IMR-90 (cell line): ENCODE measurements around the gene PELI3.

Experiments
- BHLHE40 ChIP-seq: fragments of 150-350 bp; IDR thresholded peaks from 2 replicates; pipeline ENCODE4 v1.6.1; 2016; ENCODE audit warnings: mild to moderate bottlenecking, low read depth, low read length
- CTCF ChIP-seq: conservative IDR thresholded peaks from 2 replicates; pipeline ENCODE4 v1.5.1; 2012; ENCODE audit warnings: mild to moderate bottlenecking, low read depth, low read length, improper control_type of control experiment
- ELK1 ChIP-seq: fragments of 150-350 bp; IDR thresholded peaks from 2 replicates; pipeline ENCODE4 v1.6.1; 2016; ENCODE audit warnings: low read depth, mild to moderate bottlenecking, low read length, moderate library complexity, borderline replicate concordance
- FOS ChIP-seq: fragments of 150-350 bp; IDR thresholded peaks from 2 replicates; pipeline ENCODE4 v1.6.1; 2016; ENCODE audit warnings: low read depth, low read length
- MAFK ChIP-seq: IDR thresholded peaks from 2 replicates; pipeline ENCODE4 v1.6.1; 2012; ENCODE audit warnings: low read depth, low read length, improper control_type of control experiment
- MAZ ChIP-seq: IDR thresholded peaks from 2 replicates; pipeline ENCODE4 v1.6.1; 2012; ENCODE audit warnings: low read depth, mild to moderate bottlenecking, low read length, improper control_type of control experiment, moderate library complexity, borderline replicate concordance
- NFE2L2 ChIP-seq: fragments of 150-350 bp; IDR thresholded peaks from 2 replicates; pipeline ENCODE4 v1.6.1; 2016; ENCODE audit warnings: low read depth, mild to moderate bottlenecking, low read length
- POLR2A ChIP-seq: IDR thresholded peaks from 2 replicates; pipeline ENCODE4 v1.6.1; 2012; ENCODE audit warnings: mild to moderate bottlenecking, low read depth, low read length
- RFX5 ChIP-seq: IDR thresholded peaks from 2 replicates; pipeline ENCODE4 v1.8.0; 2012; ENCODE audit warnings: low read depth, mild to moderate bottlenecking, low read length, moderate library complexity
- USF2 ChIP-seq: fragments of 150-350 bp; IDR thresholded peaks from 2 replicates; pipeline ENCODE4 v1.6.1; 2017; ENCODE audit warnings: mild to moderate bottlenecking, antibody characterized with exemption, low read length, low read depth

GRCh38 chr11:66472054-66472453 lies 5.3 kb downstream of the PELI3 start:
- TF ChIP-seq POLR2A (no peak), CTCF (no peak), ELK1 (no peak), RFX5 (no peak), MAZ (no peak), FOS (no peak), MAFK (no peak), NFE2L2 (no peak), USF2 (no peak), BHLHE40 (no peak)
